ENCODE results near the gene TCEANC2. TPM values are rescaled to one million over a fixed set of nuclear protein-coding genes. Genes with fewer than 3 reads are reported as not detected.
"Not testable (repeated sequence)": the region's sequence is repeated elsewhere in the genome, so short reads cannot be mapped to it uniquely, and the experiment has no call there.

Gene TCEANC2
- total RNA-seq, 1 experiment from 2014 or later = 3.1 TPM

DNA sequence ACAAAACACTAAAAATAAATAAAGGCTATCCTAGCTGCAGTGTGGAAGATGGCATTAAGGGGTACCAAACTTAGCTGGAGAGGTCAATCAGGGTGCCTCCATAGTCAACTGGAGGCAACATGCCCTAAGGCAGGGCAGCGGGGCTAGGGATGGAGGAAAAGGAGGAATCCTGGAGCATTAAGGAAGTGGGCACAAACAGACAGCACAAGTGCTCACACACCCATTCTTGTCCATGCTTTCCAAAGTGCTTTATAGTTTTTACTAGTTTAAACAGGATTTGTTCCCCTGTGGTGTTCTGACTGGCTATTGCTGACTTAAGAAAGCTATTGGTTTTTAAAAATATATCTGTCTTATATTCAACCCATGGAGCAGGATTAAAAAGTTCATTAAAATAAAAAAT is 33.3 kb downstream of the TCEANC2 start:
- no peak for DNase-seq (ENCODE audit: low read depth)

DNA sequence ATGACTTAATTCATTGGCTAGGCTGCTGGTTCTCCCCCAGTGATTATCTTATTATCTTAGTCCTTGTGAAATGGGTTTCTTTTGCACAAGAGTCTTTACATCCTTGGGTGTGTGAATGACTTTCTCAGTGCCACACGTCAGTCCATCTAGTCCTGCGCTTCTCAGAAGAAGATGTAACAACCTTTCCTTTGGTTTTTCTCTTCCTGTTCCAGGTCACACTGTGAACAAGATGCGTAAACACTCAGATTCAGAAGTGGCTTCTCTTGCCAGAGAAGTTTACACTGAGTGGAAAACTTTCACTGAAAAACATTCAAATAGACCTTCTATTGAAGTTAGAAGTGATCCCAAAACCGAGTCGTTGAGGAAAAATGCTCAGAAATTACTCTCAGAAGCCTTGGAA is 35.0 kb downstream of the TCEANC2 start:
- no peak for DNase-seq (ENCODE audit: low read depth)

DNA sequence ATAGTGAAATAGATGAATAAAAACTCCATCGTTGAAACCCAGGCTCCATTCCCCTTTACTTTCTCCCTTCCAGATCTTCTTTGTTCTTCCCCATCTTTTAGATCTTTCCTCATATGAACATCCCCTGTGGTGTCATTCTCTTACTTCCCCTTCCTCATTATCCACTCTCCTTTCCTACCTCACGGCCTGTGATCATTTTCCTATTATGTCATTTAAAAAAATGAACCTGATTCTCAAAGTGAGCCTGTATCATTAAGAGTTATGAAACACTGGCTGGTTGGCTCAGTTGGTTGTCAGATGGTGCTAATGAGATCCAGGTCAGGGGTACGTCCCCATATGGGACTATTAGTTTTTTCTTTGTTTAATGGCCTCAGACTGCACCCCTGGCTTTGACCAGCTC is 38.3 kb downstream of the TCEANC2 start:
- DNase-seq (ENCODE audit: low read depth) = no peak

DNA sequence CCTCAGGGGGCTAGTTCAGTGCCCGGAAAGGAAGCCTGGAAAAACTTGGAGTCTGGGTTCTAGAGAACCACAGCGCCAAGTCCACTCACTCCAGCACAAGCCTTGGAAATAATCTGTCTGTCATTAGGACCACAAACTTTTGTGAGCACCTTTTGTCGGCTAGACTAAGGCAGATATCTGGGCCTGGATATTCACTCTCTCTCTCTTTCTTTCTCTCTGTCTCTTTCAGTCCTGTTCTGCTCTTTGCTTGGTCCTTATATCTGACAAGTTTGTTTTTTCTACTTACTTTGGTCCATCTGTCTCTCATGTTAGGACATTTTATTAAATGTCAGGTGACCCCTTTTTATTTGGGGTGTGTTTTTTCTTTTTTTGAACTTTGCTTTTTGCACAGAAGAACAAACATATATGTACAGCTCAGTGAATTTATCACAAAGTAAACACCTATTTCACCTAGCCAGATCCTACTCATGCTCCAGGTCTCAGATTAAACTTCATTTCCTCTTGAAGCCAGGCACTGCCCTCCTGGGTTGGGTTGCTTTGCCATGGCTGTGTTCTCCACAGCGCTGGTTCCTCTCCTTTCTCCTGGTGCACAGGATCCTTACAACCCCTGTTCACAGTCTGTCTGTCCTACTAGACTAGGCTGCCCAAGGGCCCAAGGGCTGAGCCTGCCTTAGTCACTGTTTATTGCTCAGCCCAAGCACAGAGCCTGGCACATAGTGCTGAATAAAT is 40.8 kb downstream of the TCEANC2 start:
- DNase-seq (ENCODE audit: low read depth) = no peak

DNA sequence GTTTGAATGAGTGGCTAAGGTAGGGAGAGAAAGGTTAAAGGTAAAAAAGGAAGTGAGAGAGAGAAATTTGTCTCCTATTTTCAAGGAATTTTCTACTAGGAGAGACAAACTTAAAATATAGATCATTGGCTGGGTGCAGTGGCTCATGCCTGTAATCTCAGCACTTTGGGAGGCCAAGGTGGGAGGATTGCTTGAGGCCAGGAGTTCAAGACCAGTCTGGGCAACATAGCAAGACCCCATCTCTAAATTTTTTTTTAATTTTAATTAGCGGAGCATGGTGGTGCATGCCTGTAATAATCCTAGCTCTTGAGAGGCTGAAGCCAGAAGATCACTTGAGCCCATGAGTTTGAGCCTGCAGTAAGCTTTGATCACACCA is 41.3 kb downstream of the TCEANC2 start:
- DNase-seq (ENCODE audit: low read depth) = not testable (repeated sequence)

DNA sequence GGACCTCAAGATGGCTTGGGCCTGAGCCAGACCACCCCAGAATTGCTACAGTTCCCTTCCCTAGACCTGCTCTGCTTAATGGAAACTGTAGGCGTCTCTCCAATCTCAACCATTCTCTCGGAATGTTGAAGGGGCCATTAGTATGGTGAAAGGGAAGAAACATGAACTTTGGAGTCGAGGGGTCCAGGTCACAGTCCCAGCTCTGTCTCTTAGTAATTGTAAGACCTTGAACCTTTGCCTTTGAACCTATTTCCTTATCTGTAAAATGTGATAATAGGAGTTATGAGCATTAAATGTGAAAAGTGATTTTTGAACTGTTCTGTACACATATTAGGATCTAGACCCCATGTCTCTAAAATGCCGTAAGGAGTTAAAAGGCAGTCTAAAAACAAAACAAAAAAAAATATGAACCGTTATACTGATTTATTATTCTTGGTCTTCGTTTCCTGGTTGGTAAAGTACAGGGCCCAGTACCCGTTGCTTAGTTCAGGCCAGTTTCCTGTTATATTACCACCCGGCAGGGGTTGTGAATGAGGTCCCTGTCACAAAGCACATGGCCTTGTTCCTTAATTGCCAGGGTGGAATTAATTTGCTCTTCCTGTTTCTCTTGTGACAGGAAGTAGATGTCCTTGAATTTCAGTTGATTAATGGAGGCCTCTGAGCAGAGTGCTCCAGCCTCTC is 42.3 kb downstream of the TCEANC2 start:
- DNase-seq (ENCODE audit: low read depth) = no peak

DNA sequence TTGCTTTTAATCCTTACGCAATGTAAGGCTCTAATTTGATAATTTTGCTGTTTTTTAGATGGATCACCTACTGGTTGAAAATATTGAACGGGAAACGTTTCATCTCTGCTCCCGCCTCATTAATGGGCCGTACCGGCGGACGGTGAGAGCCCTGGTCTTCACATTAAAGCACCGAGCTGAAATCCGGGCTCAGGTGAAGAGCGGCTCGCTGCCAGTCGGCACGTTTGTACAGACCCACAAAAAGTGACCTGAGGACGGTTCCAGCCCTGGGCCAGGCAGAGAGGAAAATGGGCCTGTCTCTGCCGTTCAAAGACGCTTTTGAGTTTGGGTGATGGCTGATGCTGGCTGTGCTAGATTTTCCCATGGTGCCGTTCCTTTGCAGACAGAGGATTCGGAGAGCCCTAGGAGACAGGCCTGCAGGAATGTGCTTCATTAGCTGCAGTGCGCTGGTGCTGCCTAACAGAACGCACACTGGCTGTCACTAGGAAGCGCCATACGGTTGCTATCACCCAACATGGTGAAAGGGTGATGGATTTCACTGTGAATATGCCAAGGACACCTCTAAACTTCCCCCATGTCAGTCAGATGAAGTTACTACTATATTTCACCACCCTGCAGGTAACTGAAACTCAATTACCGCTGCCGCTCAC is 42.9 kb downstream of the TCEANC2 start:
- no peak for DNase-seq (ENCODE audit: low read depth)

DNA sequence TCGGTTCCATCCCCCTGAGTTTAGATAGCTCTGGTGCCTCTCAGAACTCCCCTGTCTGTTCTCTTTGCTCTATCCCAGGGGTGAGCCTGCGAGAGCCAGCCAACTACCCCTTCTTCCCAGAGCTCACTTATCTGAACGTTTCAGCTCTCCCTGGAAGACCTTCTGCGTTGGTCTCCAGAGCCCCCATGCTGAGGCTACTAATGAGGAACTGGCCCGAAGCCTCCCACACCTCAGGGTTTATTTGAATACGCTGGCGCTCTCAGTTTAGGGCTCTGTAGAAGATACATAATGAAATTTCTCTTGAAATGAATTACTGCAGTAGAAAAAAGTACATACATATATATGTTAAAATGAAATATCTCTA is 43.5 kb downstream of the TCEANC2 start:
- DNase-seq (ENCODE audit: low read depth) = no peak

DNA sequence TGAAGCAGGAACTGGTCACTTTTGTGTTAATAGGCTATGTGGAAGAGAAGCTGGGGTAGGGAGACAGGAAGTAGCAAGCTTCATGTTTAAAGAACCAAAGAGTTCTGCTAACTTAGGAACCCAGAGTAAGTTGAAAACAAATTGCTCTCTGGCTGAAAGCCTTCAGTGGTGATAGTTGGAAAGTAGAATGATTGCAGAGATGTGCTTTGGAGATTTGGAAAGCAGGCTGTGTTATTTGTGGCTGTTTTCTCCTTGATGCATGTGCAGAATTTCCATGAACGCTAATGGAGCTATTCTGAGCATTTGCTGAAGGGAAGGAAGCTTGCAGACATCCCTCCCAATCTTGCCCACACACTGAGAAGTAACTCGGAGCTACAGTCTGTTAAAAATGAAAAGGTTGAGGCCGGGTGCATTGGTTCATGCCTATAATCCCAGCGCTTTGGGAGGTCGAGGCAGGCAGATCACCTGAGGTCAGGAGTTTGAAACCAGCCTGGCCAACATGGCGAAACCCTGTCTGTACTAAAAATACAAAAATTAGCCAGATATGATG is 45.7 kb downstream of the TCEANC2 start:
- DNase-seq (ENCODE audit: low read depth) = no peak

DNA sequence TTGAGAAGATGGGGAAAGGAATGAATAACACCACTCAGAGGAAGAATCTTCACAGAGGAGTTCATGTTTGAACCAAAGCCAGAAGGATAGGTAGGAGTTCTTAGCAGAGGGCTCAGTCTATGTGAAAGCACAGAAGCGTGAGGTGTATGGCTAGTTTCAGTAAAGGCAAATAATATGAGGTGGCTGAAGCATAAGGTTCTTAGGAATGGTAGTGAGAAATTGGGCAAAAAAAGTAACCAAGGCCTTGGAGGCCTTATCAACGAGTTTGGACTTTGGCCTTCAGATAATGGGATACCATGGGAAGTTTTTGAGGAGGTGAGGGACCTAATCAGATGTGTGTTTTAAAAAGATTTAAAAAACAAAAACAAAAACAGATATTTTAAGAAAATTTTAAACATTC is 47.1 kb downstream of the TCEANC2 start:
- no peak for DNase-seq (ENCODE audit: low read depth)

DNA sequence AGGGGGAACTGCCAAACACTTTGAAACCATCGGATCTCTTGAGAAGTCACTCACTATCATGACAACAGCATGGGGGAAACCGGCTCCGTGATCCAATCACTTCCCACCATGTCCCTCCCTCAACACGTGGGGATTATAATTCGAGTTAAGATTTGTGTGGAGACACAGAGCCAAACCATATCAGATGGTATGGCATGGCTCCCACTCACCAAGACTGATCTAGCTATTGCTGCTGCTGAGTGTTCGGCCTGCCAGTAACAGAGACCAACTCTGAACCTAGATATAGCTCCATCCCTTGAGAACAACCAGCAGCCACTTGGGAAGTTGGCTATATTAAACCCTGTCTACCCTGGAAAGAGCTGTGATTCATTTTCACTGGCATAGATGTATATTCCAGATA is 50.0 kb downstream of the TCEANC2 start:
- no peak for DNase-seq (ENCODE audit: low read depth)

DNA sequence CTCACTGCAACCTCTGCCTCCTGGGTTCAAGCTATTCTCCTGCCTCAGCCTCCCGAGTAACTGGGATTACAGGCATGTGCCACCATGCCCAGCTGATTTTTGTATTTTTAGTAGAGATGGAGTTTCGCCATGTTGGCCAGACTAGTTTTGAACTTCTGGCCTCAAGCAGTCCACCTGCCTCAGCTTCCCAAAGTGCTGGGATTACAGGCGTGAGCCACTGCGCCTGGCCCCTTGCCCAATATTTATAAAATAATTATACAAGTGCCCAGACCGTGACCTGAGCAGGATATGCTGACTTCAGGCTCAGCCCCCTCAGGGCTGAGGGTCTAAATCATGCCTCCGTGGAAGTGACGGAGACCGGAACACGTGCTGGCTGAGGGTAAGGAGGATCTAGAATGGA is 51.2 kb downstream of the TCEANC2 start:
- DNase-seq (ENCODE audit: low read depth) = not testable (repeated sequence)

DNA sequence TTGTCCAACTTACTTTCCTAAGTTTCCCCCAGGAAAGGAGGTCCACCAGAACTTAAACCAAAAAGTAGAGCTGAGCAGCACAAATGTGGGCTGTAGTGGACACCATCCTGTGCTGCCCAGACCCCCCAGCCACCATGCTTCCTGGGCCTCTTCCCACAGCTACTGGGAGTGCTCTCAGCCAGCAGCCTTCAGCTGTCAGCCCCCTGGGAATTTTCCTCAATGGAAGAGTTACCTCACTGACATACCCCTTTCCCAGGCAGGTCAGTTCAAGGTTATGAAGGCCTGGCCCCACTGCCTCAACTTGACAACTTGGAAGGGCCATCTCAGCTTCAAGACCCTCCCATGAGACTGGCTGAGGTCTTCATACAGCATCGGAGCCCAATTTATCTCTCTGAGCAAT is 51.7 kb downstream of the TCEANC2 start:
- no peak for DNase-seq (ENCODE audit: low read depth)

DNA sequence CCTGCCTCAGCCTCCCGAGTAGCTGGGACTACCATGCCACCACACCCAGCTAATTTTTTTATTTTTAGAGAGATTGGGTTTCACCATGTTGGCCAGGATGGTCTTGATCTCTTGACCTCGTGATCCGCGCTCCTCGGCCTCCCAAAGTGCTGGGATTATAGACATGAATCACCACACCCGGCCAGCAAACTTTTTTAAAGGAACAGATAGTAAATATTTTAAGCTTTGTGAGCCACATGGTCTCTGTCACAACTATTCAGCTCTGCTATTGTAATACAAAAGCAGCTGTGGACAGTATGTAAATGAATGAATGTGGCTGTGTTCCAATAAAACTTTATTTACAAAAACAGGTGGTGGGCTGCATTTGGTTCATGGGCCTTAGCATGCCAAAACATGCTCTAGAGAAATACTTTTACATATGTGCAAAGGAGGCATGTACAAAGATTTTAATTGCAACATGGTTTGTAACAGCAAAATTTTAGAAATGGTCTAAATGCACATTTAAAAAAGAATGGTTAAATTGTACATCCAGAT is 52.4 kb downstream of the TCEANC2 start:
- DNase-seq (ENCODE audit: low read depth) = peak; percentile 16

DNA sequence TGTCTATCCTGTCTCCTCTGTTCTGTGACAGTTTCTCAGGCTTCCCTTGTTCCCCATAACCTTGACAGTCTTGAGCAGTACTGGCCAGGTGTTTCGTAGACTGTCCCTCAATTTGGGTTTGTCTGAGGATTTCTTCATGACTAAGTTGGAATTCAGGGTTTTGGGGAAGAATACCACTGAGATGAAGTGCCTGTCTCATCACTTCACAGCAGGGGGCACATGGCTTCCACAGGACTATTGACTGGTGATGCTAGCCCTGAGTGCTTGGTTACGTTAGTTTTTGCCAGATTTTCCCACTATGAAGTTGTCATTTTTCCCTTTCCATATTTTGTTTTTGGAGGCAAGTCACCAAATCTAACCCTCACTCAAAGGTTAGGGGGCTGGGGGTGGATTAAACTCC is 53.7 kb downstream of the TCEANC2 start:
- DNase-seq (ENCODE audit: low read depth) = peak; percentile 30

DNA sequence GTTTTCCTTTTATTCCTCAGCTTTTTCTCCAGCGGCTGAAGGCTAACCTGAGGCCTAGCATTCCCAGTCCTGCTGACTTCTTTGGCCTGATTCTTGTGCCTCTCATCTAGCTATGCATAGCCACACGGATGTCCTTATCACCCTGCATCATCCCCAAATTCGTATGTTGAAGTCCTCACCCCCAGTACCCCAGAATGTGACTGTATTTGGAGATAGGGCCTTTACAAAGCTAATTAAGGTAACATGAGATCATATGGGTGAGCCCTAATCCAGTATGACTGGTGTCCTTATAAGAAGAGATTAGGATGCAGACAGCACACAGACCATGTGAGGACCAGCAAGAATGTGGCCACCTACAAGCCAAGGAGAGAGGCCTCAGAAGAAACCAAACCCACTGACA is 54.7 kb downstream of the TCEANC2 start:
- DNase-seq (ENCODE audit: low read depth) = no peak

DNA sequence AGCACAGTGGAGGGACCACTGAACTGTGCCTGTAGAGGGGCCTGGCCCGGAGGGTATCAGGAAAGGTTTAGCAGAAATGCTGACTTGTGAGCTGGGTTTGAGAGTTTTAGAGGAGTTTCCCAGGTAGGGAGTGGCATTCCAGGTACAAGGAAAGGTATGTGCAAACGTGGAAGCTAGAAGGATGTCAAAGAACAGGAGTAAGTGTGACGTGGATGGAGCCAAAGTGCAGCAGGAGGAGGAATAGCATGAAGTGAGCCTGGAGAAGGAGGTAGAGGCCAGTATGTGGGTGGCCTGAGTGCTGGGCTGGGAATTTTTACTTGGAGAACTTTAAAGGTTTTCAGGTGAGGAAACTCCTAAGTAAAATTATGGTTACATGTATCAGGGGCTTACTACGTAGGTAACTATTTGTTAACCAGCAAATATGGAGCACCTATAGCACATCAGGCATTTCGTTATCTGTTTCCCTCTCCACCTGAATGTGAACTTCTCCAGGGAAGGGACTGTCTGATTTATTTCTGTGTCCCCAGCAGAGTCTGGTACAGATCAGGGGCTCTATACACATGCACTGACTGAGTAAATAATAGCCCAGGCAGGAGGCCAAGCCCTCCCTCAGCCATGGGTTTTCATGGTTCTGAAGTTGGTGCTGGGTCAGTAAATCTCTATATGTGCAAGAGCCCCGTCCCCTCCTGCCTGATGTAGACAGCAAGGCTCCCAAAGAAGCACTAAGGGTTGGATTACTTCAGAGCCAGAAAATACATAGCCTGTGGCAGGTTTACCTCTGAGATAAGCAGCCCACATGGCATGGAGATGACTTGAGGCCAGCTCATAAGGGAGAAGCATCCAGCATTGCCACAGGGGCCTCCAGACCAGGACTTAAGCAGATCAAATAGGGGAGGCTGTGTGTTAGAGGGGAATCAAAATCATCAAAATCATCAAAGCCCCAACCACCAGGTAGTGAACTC is 56.0 kb downstream of the TCEANC2 start:
- no peak for DNase-seq (ENCODE audit: low read depth)

DNA sequence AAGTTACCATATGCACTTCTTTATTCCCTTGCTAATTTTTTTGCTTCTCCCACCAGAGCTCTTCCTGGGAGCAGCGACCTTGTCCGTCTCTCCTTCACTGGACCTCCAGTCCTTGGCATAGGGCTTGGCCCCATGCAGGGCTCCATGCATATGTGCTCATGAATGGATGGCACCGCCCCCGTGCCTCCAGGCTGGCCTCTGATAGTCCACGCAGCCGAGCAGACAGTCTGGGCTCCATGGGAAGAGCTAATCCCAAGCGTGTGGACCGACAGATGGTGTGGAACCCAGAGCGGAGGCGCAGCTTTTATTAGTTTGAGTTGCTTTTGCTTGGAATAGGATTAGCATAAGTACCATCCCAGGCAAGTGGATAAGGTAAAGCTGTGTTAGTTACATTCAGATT is 57.6 kb downstream of the TCEANC2 start:
- no peak for DNase-seq (ENCODE audit: low read depth)

DNA sequence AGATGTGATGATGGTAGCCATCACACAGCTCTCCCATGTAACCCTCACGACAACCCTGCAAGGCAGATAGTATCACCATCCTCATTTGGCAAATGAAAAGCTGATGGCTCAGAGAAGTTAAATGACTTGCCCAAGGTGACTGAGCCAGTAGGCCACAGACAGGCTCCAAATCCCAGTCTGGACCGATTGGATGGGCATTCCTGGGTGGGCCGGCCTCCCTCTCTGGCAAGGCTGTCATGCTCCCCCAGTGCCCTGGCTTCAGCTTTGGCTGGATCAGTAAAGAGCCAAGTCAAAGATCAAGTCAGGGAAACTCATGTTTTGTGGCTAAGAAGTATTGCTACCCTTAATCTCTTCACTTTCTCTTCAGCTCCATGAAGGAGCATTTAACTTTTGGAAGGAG is 58.2 kb downstream of the TCEANC2 start:
- no peak for DNase-seq (ENCODE audit: low read depth)

DNA sequence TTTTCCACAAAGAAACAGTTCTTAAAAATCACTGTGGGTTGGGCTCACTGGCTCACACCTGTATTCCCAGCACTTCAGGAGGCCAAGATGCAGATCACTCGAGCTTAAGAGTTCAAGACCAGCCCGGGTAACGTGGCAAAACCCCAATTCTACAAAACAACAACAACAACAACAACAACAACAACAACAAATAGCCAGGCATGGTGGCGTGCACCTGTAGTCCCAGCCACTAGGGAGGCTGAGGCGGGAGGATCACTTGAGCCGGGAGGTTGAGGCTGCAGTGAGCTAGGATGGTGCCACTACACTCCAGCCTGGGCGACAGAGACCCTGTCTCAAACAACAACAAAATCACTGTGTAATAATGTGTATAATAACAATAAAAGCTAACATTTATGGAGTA is 58.6 kb downstream of the TCEANC2 start:
- no peak for DNase-seq (ENCODE audit: low read depth)

DNA sequence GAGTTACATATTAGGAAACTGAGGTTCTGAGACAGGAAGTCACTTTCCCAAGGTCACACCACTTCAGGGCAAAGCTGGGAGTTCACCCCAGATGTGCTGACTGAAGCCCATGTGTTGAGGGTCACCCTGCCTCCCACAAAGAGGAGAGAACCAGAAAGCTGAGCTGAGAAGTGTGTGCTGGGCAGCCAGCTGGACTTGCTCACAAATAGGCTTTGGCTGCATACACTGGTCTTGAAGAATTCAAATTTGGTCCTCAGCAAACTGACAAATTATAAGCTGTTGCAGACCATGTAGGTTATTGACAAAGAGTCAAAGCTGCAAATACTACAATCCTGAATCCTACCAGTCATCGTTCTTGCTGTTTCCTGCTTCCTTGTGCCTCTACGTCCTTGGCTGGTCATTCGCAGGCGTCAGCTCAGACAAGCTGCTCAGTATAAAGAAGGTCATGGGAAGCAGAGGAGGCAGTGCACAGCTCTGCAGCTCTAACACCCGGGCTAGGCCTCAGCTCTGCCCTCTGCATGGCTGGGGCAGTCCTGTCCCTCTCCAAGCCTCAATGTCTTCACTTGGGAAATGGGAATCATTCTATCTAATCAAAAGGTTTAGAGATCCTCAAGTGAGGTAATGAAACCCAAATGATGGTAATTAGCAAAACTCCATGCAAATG is 59.4 kb downstream of the TCEANC2 start:
- no peak for DNase-seq (ENCODE audit: low read depth)
